KMS-11 (cell line): Measurements from ENCODE around the gene SAG.

ENCODE experiments used
- H2AFZ ChIP-seq: fragments of 200-600 bp; sonication (generic); 2 replicates; pipeline ENCODE4 v1.6.1; 2016; ENCODE audit warnings: antibody characterized with exemption, mixed run types, low read depth
- H3K27ac ChIP-seq: fragments of 200-600 bp; sonication (generic); 2 replicates; pipeline ENCODE4 v1.6.1; 2016; ENCODE audit warnings: mild to moderate bottlenecking, mixed run types
- H3K27me3 ChIP-seq: fragments of 200-600 bp; sonication (generic); 2 replicates; pipeline ENCODE4 v1.6.1; 2017; ENCODE audit warnings: mild to moderate bottlenecking, low read depth, mixed run types, moderate library complexity; ENCODE audit not compliant: insufficient read depth
- H3K36me3 ChIP-seq: fragments of 200-600 bp; sonication (generic); 2 replicates; pipeline ENCODE4 v1.6.1; 2017; ENCODE audit warnings: mild to moderate bottlenecking, mixed run types; ENCODE audit not compliant: insufficient read depth
- H3K4me1 ChIP-seq: fragments of 200-600 bp; sonication (generic); 2 replicates; pipeline ENCODE4 v1.6.1; 2016; ENCODE audit warnings: mild to moderate bottlenecking, low read depth, mixed run types; ENCODE audit not compliant: poor library complexity, severe bottlenecking
- H3K4me2 ChIP-seq: fragments of 200-600 bp; sonication (generic); 2 replicates; pipeline ENCODE4 v1.7.0; 2016; ENCODE audit warnings: mild to moderate bottlenecking, mixed run types
- H3K4me3 ChIP-seq: fragments of 200-600 bp; sonication (generic); IDR thresholded peaks from 2 replicates; pipeline ENCODE4 v1.6.1; 2017; ENCODE audit warnings: low read depth, low read length, mixed read lengths; ENCODE audit not compliant: insufficient read depth
- H3K79me2 ChIP-seq: fragments of 200-600 bp; sonication (generic); 2 replicates; pipeline ENCODE4 v1.6.1; 2016; ENCODE audit warnings: low read depth, mixed run types; ENCODE audit not compliant: insufficient read depth
- H3K9ac ChIP-seq: fragments of 200-600 bp; sonication (generic); 2 replicates; pipeline ENCODE4 v1.6.1; 2016; ENCODE audit warnings: mild to moderate bottlenecking, mixed run types
- H4K20me1 ChIP-seq: fragments of 200-600 bp; sonication (generic); 2 replicates; pipeline ENCODE4 v1.6.1; 2016; ENCODE audit warnings: mild to moderate bottlenecking, mixed run types; ENCODE audit not compliant: insufficient read depth
- CTCF ChIP-seq: fragments of 200-600 bp; sonication (generic); conservative IDR thresholded peaks from 2 replicates; pipeline ENCODE4 v1.6.1; 2017; ENCODE audit warnings: low read depth, mild to moderate bottlenecking, antibody characterized with exemption, low read length, moderate library complexity, mixed read lengths

The SAG gene

GRCh38 chr2:233295891-233296290, 11.7 kb upstream of the SAG start:
- no peaks in the 10 kb centered on the region for H4K20me1 ChIP-seq
- H3K79me2 ChIP-seq: no peaks in the 10 kb centered on the region
- H3K4me3 ChIP-seq: no peak overlapping the region
- no peak overlapping the region for H3K4me2 ChIP-seq
- no peaks in the 10 kb centered on the region for H3K27me3 ChIP-seq
- H3K27ac ChIP-seq: no peak overlapping the region
- no peak for TF ChIP-seq CTCF
- H3K36me3 ChIP-seq: no peaks in the 10 kb centered on the region; the same call in 1 of the 2 replicates
- no peaks in the 10 kb centered on the region for H3K4me1 ChIP-seq
- H2AFZ ChIP-seq: no peak overlapping the region
- no peak overlapping the region for H3K9ac ChIP-seq

GRCh38 chr2:233297076-233297475, 10.5 kb upstream of the SAG start:
- H3K27me3 ChIP-seq: no peaks in the 10 kb centered on the region
- no peak overlapping the region for H3K9ac ChIP-seq
- TF ChIP-seq CTCF: no peak
- no peak overlapping the region for H3K4me2 ChIP-seq
- H3K27ac ChIP-seq: no peak overlapping the region
- no peak overlapping the region for H3K4me3 ChIP-seq
- H3K4me1 ChIP-seq: no peaks in the 10 kb centered on the region
- H3K36me3 ChIP-seq: no peaks in the 10 kb centered on the region
- no peak overlapping the region for H2AFZ ChIP-seq
- no peaks in the 10 kb centered on the region for H4K20me1 ChIP-seq
- no peaks in the 10 kb centered on the region for H3K79me2 ChIP-seq

- TF ChIP-seq CTCF: no peak
- Histone ChIP-seq H3K27me3 (no peaks in the 10 kb centered on the region), H3K4me3 (no peak overlapping the region), H4K20me1 (no peaks in the 10 kb centered on the region), H3K27ac (no peak overlapping the region), H3K79me2 (no peaks in the 10 kb centered on the region), H2AFZ (no peak overlapping the region), H3K4me1 (no peaks in the 10 kb centered on the region), H3K4me2 (no peak overlapping the region), H3K9ac (no peak overlapping the region), H3K36me3 (no peaks in the 10 kb centered on the region)
Observed at GRCh38 chr2:233300401-233300800, 7.2 kb upstream of the SAG start.

- Histone ChIP-seq H3K4me3 (no peak overlapping the region), H3K27ac (no peak overlapping the region), H3K79me2 (no peaks in the 10 kb centered on the region), H3K4me2 (no peak overlapping the region), H3K4me1 (no peaks in the 10 kb centered on the region), H3K9ac (no peak overlapping the region), H3K27me3 (no peaks in the 10 kb centered on the region), H4K20me1 (no peaks in the 10 kb centered on the region), H3K36me3 (no peaks in the 10 kb centered on the region), H2AFZ (no peak overlapping the region)
- TF ChIP-seq CTCF: no peak
Observed at GRCh38 chr2:233301248-233301647, 6.4 kb upstream of the SAG start.
